Right lobe of liver (tissue), 4 donors: ENCODE results near the gene LCP2.

Source experiments
- POLR2A ChIP-seq: fragments of 450-650 bp; IDR thresholded peaks from one replicate; pipeline ENCODE4 v1.6.1; 2017; ENCODE audit warnings: antibody characterized with exemption, mild to moderate bottlenecking
- TF ChIP-seq, protein P1 (sequence below), 4 donors: fragments of 200-600 bp in 3 of 4; fragments of 450-650 bp in 1 of 4; IDR thresholded peaks; one replicate each; pipeline versions ENCODE4 v1.5.1 to v1.8.0; 2016 to 2022; ENCODE audit warnings: antibody characterized with exemption in 4 of 4, mild to moderate bottlenecking in 2 of 4
- donor health status: DM: no; HTN: no; CAD: no.
- donor health status: DM: no; HTN: no; CAD: no.
- donor health status: DM: no; HTN: yes; CAD: no.

- no peak for TF ChIP-seq POLR2A
- TF ChIP-seq, protein P1, sequence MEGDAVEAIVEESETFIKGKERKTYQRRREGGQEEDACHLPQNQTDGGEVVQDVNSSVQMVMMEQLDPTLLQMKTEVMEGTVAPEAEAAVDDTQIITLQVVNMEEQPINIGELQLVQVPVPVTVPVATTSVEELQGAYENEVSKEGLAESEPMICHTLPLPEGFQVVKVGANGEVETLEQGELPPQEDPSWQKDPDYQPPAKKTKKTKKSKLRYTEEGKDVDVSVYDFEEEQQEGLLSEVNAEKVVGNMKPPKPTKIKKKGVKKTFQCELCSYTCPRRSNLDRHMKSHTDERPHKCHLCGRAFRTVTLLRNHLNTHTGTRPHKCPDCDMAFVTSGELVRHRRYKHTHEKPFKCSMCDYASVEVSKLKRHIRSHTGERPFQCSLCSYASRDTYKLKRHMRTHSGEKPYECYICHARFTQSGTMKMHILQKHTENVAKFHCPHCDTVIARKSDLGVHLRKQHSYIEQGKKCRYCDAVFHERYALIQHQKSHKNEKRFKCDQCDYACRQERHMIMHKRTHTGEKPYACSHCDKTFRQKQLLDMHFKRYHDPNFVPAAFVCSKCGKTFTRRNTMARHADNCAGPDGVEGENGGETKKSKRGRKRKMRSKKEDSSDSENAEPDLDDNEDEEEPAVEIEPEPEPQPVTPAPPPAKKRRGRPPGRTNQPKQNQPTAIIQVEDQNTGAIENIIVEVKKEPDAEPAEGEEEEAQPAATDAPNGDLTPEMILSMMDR (IDR thresholded peaks at IDR 0.05) = no peak
Measured at GRCh38 chr5:170333161-170333910, 35.8 kb upstream of the LCP2 start.
